Stimulated activated CD8-positive, alpha-beta memory T cell treated with anti-CD3 and anti-CD28 coated beads, Interleukin-15, amount 100 ng/mL, for 4 hours (primary cell): ENCODE data around the gene CCDC159.
"Not testable (repeated sequence)": the region's sequence is repeated elsewhere in the genome, so short reads cannot be mapped to it uniquely, and the experiment has no call there.

Source experiments
- DNase-seq, 2 donors: peaks; one replicate each; pipeline ENCODE4 v3.0.0-alpha.2; 2020; ENCODE audit warnings: low read depth in 2 of 2

Gene CCDC159

DNA sequence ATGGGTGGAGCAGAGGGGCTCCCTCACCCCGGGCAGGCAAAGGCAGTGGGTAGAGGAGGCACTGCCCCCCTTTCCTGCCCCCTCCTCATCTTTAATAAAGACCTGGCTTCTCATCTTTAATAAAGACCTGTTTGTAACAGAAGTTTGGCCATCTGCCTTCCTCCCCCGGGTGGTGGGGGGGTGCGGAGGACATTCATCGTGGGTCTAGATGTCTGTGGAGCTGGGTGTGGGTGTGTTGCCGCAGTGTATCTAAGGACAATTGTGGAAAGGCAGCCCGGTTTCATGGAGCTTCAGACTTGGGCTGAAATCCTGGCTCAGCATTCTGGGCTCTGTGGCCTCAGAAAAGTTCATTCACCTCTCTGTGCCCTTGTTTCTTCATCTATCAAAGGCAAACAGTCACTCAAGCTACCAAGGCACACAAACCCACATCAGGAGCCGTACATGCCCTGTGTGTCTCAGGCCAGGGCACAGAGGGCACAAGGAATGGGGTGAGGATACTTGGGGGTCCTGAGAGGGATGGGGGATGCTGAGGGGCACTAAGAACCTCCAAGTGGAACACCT is 19.3 kb downstream of the CCDC159 start:
- DNase-seq: no peak

DNA sequence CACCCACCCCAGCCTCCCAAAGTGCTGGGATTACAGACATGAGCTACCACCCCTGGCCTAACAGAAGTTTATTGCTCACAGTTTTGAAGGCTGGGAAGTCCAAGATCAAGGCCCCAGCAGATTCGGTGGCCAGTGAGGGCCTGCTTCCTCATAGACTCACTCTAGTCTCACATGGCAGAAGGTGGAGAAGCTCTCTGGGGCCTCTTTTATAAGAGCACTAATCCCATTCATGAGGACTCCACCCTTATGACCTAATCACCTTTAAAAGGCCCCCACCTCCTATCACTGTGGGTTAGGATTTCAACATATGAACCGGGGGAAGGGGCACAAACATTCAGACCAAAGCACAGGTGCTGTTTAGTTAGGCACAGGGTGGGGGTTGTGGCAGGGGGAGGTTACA is 21.2 kb downstream of the CCDC159 start:
- no peak for DNase-seq

DNA sequence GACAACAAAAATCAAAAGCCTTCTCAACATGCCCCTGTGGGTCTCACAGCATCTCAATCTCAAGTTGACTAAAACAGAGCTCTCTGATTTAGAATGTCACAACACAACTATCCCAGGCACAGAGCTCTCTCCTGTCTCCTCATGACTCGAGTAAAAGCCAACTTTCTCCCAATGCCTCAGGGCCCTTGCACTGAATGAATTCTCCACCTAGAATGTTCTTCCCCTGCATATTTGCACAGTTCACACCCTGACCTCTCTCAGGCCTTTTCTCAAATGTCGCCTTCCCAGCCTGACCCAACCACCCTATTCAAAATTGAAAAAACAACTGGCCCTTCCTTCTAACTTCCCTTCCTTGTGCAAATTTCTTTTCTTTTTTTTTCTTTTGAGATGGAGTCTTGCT is 24.4 kb downstream of the CCDC159 start:
- DNase-seq: no peak

DNA sequence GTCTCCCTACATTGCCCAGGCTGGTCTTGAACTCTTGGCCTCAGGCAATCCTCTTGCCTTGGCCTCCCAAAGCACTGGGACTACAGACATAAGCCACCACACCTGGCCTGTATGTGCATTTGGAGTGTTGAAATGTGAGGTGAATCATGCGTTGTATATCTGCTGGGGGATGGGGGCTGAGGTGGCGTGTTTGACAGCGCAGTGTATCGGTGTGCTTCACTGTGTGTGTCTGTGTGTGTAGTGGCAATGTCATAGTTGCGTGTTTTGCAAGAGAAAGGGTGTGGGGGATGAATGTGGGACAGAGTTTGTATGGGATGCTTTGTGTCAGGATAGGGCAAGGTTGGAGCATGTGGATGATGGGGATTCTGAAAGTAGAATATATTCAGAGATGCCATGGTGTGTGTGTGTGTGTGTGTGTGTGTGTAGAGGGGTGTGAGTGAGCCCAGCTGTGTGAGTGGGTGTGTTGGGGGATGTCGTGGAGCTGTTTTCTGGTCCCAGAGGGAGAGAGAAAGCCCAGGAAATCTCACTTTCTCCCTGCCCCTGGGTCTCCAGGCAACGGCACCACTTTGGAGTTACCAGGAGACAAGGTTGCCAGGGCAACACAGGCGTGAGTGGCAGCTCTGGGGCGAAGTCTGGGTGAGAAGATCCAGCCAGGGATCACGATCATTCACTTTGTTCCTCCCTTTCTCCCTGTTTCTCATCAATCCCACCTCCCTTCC is 27.0 kb downstream of the CCDC159 start:
- no peak for DNase-seq

DNA sequence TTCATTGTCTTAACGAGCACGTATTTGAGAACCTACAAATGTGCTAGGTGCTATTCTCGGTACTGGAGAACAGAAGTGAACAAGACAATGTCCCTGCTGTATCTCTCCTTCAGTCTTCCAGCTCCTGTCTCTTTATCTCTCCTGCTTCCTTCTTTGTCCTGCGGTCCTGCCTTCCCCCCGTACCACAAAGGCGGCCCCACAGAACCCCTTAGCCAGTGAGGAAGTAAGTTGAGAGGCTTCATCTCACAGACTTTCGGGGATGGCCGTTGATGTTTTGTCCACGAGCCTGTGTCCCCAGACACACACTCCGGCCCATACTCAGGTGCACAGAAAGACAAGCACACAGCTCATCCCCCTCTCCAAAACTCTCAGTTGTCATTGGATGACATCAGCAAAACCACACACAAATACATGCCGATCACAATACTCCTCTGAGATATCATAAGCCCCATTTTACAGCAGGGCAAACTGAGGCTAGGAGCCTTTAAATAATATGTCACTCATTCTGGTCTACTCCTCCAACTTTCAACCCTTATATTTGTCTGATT is 27.6 kb downstream of the CCDC159 start:
- no peak for DNase-seq

DNA sequence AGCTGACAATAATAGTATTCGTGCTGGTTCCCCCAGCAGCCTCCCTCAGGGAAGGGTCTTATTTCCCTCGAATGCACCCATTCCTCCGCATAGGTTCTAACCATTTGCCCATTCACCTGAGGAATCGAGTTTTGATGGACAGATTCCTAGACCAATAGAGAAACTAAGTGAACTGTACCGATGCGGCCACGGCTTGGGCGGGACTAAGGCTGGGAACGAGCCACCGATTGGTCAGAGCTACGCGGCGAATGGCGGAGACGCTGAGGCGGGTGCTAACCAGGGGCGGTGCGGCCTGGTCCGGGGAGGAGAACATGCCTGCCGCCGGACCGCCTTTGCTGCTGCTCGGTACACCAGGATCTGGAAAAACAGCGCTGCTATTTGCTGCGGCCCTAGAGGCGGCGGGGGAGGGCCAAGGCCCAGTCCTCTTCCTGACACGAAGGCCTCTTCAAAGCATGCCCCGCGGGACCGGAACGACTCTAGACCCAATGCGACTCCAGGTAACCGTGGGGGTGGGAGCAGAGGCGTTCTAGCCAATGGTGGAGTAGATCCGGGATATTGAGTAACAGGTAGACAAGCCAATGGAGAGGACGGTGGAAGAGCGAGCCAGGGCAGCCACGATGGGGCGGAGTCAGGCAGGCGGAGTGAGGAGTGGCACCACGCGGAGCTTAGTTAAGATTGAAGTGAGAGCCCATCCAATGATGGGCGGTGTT is 28.3 kb downstream of the CCDC159 start, which contains the start of gene SWSAP1:
TSS of gene SWSAP1 (plus strand) at position 234 of the 710 bp plus-strand sequence. CDS start at position 249, 15 bp downstream.
- DNase-seq: peak; percentile 92 to 96

DNA sequence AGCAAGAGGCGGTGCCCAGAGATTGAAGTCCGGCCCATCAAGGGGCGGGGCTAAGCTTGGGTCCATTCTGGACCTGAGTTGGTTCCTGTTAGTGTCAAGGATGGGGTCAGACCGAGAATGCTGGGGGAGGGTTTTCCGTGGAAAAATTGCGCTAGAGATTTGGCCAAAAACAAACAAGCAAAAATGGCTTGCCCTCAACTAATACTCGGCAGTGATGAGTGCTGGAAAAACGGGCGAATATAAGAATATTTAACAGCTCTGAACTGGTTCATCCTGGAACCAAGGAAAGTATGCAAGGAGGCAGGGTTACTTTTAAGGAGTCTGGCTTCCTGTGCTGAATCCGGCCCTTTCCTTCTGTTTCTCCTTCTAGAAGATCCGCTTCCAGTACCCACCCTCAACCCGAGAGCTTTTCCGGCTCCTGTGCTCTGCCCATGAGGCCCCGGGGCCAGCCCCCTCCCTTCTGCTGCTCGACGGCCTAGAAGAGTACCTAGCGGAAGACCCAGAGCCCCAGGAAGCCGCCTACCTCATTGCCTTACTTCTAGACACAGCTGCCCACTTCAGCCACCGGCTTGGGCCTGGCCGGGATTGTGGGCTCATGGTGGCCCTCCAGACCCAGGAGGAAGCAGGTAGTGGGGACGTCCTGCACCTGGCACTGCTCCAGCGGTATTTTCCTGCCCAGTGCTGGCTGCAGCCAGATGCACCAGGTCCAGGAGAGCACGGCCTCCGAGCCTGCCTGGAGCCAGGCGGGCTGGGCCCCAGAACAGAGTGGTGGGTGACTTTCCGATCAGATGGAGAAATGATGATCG is 29.0 kb downstream of the CCDC159 start:
- DNase-seq: peak; percentile 24 to 27

DNA sequence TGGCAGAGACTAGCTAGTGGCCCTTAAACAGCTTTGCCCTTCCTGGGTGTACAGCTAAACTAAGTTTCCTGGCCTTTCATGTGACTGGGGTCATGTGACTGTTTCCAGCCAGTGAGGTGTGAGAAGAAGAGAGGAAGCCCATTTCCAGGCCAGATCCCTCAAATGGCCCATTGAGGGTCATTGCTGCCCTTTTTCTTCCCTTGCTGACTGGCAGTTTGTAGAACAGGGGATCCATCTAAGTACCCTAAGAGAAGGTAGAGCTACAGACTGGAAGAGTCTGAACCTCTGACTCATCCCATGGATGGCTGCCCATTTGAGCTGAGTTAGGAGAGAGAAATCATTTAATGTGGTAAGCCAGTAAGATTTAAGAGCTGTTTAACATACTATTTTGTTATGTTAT is 30.9 kb downstream of the CCDC159 start:
- DNase-seq: no peak

DNA sequence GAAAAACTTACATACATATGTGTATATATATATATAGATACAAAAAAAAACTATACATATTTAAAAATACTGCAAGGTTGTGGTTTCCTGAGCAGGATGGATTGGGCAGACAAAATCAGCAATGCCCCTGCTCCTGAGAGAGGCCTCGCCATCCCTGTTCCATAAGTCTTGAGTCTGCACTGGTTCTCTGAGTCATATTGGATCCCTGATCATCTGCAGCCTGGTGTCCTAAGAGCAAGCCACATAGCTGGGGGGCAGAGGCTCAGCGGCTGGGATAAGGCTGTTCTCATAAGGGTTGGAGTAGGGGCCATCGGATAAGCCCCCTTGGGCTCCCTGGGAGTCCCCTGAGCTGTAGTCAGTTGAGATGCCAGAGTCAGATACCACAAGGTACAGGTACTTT is 31.4 kb downstream of the CCDC159 start:
- no peak for DNase-seq

DNA sequence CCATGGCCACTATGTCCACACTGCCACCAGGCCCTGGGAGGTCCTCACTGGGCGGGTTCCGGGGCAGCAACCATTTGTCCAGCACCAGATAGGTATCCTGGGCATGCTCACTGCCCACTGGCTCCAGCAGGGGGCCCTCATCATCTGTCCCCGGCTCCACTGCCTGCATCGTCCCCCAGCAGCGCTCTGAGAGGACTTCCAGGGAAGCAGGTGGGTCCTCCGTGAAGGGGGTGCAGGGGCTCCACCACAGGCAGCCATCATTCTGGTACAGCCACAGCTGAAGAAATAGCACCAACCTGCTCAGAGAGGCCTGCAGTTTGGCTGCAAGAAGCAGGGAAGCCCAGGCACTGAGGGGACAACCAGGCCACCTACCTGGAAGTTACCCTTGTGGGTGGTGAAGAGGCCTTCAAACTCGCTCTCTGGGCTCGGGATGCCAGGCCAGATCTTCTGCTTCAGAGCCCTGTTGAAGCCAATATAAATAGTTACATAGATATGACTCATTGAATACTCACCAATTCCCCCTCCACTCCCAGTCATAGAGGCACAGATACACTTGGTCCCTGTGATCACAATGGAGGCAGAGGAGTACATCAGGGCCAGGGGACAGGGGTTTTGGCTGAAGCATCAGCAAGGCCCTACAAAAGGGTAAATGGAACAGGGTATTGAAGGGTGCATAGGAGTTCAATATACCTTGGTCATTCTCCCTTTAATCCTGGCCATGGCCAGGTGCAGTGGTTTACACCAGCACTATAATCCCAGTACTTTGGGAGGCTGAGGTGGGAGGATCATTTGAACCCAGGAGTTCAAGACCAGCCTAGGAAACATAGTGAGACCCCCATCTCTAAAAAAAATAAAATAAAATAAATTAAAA is 32.2 kb downstream of the CCDC159 start:
- DNase-seq: no peak

DNA sequence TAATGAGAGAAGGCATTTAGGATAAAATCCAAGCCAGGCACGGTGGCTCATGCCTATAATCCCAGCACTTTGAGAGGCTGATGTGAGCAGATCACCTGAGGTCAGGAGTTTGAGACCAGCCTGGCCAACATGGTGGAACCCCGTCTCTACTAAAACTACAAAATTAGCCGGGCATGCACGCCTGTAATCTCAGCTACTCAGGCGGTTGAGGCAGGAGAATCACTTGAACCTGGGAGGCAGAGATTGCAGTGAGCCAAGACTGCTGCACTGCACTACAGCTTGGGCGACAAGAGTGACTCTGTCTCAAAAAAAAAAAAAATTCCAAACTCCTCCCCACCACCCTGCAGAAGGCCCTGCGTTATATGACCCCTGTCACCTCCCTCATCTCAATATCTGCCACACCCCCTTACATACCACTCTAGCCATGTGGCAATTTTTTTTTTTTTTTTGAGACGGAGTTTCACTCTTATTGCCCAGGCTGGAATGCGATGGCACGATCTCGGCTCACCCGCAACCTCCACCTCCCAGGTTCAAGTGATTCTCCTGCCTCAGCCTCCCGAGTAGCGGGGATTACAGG is 33.0 kb downstream of the CCDC159 start:
- DNase-seq: not testable (repeated sequence)

DNA sequence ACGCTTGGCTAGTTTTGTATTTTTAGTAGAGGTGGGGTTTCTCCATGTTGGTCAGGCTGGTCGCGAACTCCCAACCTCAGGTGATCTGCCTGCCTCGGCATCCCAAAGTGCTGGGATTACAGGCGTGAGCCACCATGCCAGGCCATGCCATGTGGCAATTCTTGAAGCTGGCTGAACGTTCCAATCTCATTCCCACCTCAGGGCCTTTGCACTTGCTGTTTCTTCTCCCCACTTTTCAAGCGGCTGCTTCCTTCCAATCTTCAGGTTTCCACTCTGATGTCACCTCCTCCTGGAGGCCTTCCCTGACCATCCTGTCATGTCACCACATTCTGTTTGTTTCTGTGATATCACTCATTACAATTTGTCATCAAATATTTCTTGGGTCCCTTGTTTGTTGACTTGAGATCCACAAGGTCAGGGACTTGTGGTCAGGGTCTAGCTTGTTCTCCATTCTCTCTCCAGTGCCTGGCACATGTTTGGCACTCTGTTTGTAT is 33.6 kb downstream of the CCDC159 start:
- no peak for DNase-seq

DNA sequence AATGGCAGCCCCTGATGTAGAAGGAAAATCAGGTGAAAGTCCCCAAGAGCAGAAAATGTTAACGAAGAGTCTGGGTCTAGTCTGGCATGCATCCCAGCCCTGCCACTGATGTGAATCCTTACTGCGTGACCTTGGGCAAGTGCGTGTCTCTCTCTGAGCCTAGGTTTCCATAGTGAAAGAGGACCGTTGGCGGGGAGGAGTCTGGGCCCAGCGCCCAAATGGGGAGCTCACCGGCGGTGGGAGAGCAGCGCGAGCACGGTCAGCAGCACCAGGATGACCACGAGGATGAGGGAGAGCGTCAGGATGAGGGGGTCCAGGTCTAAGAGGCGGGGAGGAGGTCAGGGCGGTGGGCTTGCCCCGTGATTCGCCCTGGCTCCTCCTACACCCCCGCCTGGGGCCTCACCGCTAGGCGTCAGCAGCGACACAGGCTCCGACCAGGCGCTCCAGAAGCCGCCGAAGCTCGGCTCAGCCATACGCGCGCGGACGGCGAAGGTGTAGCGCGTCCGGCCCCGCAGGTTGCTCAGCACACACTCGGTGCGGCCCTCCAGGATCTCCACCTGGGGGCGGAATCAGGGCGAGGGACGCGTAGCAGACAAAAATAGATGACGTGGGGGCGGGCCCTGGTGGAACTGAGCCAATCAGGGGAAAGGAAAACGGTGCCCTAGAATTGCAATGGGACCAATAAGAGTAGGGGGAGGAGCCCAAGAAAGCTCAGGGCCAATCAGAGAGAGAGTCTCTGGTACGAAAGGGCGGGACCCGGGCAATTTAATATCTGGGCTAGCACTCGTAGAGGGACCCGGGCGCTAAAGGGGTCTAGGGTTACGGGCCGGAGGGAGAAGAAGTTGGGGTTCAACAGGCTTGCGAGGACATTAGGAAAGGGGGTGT is 34.6 kb downstream of the CCDC159 start:
- DNase-seq: peak; percentile 87 to 94

DNA sequence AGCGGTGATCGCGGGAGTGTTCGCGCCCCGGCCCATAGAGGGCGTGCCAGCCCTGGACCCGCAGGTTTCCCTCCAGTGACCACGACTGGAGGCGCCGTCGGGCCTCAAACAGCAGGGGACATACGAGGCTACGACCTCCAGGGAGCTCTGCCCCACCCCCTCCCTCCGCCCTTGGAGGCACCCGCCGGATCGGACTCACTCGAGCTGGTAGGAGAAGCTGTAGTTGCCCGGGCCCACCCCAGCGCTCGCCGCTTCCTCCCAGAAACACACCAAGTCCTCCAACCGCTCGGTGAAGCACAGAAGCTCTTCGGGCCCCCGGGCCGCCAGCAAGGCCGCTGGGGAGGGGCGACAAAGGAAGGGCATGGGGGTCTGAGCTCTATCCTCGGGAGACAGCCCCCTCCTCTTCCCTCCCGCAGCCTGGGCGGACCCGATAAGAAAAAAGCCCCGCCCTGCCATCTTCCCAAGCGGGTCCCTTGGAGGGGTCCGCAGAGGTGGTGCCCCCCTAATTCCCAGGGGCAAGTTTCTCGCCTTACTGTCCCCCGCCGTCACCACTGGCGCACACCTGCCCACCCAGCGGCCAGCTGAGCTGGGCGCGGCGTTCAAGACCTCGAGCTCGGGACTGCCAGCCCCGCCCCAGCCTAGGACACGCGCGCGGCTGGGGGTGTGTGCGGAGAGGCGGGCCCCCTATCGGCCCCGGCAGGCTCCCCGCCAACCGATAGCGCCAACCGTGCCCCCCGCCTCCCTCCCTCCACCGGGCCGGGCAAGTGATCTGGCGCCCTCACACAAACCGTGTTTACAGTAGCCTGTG is 36.8 kb downstream of the CCDC159 start:
- no peak for DNase-seq

DNA sequence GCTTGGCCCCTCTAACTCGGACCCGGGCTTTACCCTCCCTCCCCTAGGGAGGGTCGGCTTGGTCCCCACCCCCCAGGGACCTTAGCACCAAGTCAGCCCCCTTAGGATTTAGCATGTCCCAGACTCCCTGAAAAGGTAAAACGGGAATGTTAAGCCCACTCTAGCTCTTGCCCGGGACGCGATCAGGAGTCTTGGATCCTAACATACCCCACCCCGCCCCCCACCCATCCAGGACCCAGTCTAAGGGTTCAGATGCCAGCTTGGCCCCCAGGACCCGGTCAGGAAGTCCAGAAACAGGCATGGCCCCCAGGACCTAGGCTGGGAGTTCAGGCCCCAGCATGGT is 37.4 kb downstream of the CCDC159 start:
- no peak for DNase-seq

DNA sequence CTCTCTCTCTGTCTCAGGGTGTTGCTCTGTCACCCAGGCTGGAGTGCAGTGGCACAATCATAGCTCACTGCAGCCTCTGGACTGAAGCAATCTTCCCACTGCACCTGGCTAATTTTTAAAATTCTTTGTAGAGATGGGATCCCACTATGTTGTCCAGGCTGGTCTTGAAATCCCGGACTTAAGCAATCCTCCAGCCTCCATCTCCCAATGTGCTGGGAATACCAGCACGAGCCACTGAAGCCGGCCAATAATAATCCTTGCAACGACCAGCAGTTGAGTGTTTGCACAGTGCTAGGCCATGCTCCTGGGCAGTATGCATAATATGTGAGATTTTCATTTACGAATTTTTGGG is 38.4 kb downstream of the CCDC159 start:
- no peak for DNase-seq

DNA sequence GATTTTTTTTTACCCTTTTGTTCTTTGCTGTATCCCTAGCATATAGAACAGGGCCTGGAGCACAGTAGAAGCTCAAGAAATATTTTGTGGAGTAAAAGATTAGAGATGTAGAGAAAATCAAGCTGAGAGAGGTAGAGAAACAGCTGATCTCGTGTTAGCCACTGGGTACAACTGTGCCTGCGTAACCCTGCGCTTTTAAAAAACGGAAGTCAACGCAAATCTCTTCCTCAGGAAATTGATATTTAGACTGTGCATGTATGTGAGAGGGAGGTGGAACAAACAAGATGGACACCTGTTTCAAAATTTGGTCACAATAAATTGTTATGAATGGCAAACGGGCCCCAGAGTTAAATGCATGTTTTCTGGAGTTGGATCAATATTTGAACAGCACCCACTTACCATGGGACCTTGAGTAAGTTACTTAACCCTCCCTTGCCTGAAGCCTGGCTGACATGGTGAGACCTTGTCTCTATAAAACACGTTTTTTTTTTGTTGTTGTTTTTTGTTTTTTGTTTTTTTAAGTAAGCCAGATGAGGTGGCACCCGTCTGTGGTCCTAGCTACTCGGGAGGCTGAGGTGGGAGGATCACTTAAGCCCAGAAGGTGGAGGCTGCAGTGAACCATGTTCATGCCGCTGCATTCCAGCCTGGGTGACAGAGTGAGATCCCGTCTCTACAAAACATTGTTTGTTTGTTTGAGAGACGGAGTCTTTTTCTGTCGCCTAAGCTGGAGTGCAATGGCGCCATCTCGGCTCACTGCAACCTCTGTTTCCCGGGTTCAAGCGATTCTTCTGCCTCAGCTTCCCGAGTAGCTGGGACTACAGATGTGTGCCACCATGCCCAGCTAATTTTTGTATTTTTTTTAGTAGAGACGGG is 41.1 kb downstream of the CCDC159 start:
- DNase-seq: no peak

DNA sequence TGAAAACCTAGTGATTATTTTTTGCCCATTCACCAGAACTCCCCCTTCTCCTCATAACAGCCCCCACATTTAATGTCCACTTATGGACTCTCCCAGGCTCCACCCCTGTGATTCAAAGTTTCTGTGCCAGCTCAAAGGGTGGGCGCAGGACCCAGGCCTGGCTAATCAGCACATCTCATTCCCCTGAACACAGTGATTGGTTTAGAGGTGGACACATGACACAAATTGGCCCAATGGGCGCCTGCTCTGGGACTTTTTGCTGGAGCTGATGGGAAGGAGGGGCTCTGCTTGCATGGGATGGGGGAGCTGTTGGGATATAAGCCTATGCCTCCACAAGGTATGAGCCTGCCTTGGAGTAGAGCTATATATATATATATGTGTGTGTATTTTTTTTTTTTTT is 44.0 kb downstream of the CCDC159 start:
- DNase-seq: no peak
